Astrocyte of the spinal cord (primary cell): ENCODE measurements around the gene TEX29.

Experiments
- DNase-seq: peaks from one replicate; pipeline ENCODE4 v3.0.0; 2011; ENCODE audit warnings: low read depth, low spot score
- H3K4me3 ChIP-seq: 2 replicates; pipeline ENCODE4 v1.5.1; 2011; ENCODE audit warnings: low read depth, mild to moderate bottlenecking, low read length, moderate library complexity
- in situ Hi-C: cut with HindIII; loops from 2 replicates; pipeline ENCODE4 v1.10.0; 2017; ENCODE audit warnings: low sequenced_read_pairs
- TF ChIP-seq, protein P1 (sequence below): IDR thresholded peaks from 2 replicates; pipeline ENCODE4 v1.5.1; 2012; ENCODE audit warnings: low read depth, mild to moderate bottlenecking, low read length, inconsistent platforms

TEX29 gene

DNA sequence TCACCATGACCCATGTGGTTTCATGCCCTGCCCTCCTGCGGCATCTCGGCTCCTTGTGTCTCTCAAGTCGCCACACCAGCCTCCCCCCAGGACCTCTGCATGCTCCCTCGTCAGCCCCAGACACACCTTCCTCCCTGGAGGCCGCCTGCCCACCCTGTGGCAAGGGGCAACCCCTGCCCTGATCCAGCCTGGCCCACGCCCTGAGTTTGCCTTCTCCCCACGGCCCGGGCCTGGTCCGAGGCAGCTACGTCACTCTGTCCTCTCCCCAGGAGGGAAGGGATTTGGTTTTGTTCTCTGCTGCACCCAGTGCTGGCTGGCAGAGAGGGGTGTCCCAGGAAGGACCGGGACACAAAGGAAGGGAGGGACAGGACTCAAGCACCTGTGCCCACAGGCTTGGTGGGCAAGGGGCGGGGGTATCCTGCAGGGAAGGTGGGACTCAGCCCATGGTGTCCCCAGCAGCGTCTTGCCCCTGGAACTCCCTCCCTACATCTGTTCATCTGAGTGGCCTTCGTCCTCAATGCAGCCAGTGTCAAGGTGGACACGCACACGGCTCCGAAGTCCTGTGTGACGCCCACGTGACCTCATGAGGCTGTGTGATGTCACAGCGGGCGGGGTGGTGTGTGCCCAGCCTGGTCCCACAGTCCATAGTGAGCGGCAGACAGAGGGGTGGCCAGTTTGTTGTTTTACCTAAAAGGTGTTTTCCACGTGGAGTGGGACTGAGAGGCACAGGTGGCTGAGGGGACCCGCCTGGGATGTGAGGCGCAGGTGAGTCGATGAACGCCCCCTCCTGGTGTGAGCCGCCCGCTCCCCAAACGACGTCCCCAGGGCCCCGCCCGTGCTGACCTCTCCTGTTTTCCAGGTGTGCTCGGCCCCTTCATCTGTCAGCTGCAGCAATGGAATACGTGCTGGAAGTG, at the start of gene TEX29:
Gene TEX29, plus strand, starts transcription at position 645 of the 914 bp plus-strand sequence. Its CDS starts 249 bp downstream, at position 894.
- no peak within 1 kb of the TSS for H3K4me3 ChIP-seq
- TF ChIP-seq, protein P1, sequence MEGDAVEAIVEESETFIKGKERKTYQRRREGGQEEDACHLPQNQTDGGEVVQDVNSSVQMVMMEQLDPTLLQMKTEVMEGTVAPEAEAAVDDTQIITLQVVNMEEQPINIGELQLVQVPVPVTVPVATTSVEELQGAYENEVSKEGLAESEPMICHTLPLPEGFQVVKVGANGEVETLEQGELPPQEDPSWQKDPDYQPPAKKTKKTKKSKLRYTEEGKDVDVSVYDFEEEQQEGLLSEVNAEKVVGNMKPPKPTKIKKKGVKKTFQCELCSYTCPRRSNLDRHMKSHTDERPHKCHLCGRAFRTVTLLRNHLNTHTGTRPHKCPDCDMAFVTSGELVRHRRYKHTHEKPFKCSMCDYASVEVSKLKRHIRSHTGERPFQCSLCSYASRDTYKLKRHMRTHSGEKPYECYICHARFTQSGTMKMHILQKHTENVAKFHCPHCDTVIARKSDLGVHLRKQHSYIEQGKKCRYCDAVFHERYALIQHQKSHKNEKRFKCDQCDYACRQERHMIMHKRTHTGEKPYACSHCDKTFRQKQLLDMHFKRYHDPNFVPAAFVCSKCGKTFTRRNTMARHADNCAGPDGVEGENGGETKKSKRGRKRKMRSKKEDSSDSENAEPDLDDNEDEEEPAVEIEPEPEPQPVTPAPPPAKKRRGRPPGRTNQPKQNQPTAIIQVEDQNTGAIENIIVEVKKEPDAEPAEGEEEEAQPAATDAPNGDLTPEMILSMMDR, result no peak
- no peak for DNase-seq
- in situ Hi-C loops, result no loop called here

DNA sequence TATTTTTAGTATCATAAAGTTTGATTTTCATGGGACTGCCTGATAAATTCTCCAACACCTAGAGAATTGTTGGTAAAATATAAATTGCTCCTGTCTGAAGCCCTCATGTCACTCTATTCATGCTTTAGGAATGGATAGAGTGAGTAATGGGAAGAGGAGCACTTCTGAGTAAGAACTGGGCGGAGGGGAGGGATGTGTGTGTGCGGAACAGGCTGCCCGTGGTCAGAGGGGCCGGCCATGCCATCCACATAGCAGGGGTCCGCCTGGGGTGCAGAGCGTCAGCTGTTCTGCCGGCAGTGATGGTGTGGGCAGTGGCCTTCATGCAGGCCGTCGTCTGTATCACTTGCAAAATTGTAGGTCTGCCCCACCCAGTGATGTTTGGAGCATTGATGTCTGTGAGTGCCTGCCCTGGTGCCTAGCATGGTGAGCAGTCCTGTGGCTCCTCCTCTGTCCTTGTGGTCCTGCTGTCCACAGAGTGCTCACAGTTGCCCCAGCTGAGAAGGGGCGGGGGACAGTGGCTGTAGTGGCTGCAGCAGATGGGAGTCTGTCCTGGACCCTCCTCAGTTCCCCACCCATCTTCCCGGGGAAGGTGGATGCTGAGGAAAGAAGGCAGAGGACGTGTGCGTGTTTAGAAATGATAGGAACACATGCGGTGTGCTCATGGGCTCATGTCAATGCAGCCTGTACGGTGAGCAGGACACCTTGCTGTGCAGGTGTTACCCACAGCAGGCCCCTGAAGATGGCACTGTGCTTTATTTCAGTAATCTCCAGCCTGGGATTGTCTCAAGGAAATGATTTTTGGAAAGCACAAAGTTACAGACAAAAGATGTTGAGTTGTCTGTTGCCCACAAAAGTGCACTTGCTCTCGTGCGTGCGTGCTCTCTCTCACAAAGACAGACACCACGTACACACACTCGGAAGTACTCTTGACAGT, 49.4 kb upstream of the TEX29 start:
- DNase-seq, result peak; percentile 29
- in situ Hi-C loops, result no loop called here
- TF ChIP-seq, protein P1, result no peak
- H3K4me3 ChIP-seq, result no peak overlapping the region

DNA sequence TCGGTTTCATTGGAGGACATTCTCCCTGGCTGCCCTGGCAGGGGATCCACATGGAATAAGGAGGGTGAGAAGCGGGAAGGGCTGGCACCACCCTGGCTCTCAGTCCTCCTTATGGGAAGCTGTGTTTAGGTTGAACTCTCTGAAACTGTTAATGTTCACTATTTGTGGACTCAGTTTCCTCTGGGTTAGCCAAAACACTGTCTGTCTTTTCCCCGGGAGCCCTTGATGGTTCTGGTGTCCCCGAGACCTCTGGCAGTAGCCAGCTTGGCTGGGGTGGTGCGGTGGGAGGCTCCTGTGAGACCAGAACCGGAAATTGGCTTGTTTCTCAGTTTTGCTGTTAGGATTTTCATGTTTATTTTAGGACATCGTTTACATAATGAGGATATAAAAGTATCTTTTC, 48.3 kb upstream of the TEX29 start:
- in situ Hi-C loops, result no loop called here
- no peak overlapping the region for H3K4me3 ChIP-seq
- no peak for DNase-seq
- TF ChIP-seq, protein P1, result no peak

DNA sequence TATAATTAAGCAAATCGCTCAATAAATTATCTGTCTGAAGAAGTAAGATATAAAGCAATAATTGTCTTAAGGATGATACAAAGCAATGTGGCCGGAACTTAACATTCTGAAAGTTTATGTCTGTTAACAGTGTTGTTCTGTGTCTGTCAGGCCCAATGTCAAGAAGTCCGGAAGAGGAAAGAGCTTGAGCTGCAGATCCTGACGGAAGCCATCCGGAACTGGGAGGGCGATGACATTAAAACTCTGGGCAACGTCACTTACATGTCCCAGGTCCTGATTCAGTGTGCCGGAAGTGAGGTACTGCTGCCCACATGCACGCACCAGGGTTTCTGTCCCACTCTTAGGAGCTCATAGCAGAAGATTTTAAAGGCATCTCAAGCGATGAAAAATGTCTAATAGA, 45.1 kb upstream of the TEX29 start:
- TF ChIP-seq, protein P1, result no peak
- in situ Hi-C loops, result no loop called here
- DNase-seq, result no peak
- no peak overlapping the region for H3K4me3 ChIP-seq

DNA sequence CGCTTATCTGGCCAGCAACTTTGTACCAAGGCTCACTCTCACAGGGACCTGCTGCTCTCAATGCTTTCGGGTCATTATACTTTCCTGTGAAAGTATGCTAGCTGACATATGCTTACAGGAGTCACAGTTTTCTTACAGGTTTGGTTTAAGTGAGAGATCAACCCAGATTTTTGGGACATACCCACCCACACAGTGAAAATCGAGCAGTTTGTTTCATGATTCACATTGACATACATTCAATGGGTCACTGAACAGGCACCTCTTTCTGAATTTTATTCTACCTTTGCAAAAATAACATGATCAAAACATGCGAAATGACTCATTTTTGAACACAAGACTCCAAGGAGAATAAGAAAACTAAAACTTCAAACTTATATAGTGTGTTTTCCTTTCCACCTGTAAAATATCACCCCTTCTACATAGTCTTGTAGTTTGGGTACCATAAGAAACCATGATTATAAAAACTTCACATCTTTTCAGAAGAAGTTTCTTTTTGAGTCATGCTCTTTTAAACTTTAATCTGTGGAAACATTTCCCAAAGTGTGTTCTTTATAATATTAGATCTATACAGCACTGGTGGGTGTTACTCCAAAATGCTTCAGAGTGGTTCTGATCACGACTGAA, 44.3 kb upstream of the TEX29 start:
- no peak for DNase-seq
- in situ Hi-C loops, result no loop called here
- TF ChIP-seq, protein P1, result no peak
- H3K4me3 ChIP-seq, result no peak overlapping the region

DNA sequence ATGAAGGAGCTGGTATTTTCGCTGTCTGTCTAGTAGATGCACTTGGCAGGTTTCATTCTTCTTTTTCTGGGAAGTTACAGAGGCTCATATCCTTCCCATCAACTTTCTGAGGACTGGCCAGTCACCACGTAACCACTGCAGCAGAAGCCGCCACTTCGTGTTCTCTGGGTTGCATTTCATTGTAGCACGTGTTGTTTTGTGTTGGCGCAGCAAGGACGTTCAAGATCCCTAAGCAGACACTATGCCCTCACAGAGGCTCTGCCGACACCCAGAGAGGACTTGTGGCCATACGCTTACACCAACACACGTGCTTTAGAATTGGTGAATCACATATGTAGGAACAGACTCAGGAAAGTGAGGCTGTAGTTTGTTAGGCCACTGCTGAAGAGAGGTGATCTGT, 42.2 kb upstream of the TEX29 start:
- DNase-seq, result no peak
- TF ChIP-seq, protein P1, result no peak
- no peak overlapping the region for H3K4me3 ChIP-seq
- in situ Hi-C loops, result no loop called here
